8988T (cell line): ENCODE data around the gene FBXO38.

Experiments
- DNase-seq: peaks from one replicate; pipeline ENCODE4 v3.0.0; 2011

The FBXO38 gene, protein sequence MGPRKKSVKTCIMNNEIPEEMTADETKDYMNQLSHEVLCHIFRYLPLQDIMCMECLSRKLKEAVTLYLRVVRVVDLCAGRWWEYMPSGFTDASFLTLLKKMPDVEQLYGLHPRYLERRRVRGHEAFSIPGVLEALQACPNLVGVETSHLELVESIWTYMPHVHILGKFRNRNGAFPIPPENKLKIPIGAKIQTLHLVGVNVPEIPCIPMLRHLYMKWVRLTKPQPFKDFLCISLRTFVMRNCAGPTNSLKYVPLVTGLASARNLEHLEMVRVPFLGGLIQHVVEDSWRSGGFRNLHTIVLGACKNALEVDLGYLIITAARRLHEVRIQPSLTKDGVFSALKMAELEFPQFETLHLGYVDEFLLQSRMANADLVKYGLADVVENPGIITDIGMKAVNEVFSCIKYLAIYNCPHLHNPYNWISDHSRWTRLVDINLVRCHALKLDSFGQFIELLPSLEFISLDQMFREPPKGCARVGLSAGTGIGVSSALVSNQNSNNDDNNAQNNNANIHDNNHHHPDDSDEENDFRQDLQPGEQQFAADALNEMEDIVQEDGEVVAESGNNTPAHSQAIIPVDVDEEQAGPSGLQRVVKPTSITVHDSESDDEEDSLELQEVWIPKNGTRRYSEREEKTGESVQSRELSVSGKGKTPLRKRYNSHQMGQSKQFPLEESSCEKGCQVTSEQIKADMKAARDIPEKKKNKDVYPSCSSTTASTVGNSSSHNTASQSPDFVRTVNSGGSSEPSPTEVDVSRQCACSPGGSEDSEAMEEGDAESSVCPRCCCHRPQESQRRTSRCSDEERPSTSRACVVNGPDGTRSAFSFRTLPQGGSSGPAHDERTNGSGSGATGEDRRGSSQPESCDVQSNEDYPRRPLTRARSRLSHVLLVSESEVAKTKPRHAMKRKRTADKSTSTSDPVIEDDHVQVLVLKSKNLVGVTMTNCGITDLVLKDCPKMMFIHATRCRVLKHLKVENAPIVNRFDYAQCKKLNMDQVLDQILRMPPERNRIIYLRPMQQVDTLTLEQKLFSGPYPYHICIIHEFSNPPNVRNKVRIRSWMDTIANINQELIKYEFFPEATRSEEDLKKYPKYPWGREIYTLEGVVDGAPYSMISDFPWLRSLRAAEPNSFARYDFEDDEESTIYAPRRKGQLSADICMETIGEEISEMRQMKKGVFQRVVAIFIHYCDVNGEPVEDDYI

GRCh38 chr5:148383564-148384379 lies at the start of gene FBXO38:
FBXO38 (plus strand) TSS chr5:148383958; CDS start chr5:148394777, 10,819 bp downstream.
- DNase-seq: peak; percentile 63

DNA sequence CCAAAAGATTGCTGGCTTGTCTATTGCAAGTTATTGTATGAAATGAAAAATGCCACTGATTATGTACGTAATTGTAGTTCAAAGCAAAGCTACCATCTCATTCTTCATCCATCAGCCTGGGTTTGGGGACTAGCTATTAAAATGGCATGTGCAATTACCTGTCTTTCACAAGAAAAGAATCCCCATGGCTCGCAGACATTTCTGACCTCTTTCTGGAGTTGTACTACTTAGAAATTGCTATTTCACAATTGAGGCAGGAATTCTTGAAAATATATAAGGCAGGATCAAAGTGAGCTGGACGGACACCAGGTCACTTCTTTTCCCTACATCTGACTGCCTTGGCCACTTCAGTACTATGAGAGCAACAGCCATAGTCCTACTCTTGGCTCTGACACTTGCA lies 48.5 kb upstream of the FBXO38 start, which contains the start of gene SPINK9:
Gene SPINK9 (plus strand): TSS at position 301 of the 400 bp plus-strand sequence. CDS start 55 bp downstream, at position 356.
- no peak for DNase-seq

DNA sequence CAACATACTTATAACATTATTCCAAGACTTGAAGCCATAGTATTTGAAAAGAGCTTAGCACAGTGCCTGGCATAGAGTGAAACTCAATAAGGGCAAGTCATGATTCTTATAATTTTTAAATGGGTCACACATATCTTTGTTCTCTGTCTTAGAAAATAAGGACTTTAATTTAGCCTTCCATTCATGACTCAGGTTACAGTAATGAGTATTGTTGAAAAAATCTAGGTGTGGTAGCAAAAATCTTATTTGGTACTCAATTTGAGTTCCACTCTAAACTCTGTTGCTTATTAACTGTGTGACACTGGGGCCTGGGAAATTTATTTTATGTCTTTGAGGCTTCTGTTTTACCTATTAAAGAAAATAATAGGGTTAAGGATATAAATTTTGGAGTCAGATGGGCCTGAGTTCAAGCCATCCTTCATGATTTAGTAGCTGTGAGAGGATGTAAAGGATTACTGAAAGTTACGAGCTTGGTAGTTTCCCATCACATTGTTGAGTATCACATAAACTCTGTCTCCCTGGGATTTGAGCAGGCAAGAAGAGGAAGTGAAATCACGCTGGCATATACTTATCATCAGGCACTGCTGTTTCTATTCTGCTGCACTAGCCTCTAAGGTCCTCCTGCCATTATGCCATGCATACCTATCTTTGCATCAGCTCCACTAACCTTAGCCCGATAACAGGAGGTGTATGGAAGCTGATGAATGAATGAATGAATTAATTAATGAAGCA lies 46.9 kb upstream of the FBXO38 start:
- no peak for DNase-seq

- DNase-seq: no peak
Observed at GRCh38 chr5:148342371-148343045, 41.2 kb upstream of the FBXO38 start.

GRCh38 chr5:148343046-148343407 lies 40.7 kb upstream of the FBXO38 start:
- no peak for DNase-seq

DNA sequence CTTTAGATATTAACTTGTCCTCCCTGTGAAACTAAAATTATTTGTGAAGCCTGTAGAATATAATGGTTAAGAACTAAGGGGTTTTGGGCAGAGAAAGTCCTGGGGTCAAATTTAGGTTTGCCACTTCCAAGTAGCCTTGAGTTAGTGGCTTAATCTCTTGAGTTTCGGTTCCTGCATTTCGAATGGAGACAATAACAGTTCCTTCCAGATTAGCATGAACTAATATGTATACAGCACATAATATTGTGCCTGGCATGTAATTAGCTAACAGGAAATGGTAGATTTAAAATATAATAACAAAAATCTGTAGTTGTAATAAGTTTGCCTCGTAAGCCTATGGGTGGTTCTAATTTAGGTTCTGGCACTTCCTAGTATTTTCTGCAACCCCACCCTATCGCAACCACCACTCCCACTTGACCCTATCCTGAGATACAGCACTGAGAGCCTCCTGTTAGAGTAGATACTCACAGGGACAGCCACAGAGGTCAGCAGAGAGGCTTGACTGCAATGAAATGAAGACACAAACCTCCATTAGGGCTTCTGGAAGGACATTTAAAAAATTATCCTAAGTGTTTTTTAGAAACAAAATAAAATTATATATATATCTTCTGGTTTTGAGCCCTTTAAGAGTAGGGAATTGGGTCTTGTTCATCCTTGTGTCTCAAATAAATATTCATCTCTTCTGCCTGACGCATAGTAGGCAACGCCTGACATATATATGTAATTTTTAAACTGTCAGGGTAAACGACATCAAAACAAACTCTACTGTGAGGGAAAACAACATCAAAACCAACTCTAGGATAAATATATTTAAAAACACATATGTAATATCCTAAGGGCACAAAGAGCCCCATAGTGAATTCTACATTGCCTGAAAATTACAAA lies 39.9 kb upstream of the FBXO38 start:
- no peak for DNase-seq

GRCh38 chr5:148347706-148348105 lies 36.1 kb upstream of the FBXO38 start:
- DNase-seq: no peak

DNA sequence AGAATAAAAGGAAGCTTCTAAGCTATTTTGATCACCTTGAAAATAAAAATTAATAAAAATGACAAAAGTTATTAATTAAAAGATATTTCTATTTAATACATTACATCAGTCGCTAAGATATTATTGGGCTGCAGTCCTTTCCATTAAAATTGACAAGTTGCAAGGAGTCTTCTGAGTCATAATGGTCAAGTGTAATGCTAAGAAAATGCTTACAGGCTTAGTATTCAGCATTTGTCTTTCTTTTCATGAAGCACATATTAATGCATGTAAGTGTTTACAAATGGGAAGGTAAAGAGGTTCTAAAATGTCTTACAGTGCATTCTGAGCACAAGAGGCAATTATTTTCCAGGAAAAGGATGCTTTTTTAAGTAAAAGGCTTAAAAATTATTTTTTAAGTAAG lies 31.1 kb upstream of the FBXO38 start:
- DNase-seq: no peak

DNA sequence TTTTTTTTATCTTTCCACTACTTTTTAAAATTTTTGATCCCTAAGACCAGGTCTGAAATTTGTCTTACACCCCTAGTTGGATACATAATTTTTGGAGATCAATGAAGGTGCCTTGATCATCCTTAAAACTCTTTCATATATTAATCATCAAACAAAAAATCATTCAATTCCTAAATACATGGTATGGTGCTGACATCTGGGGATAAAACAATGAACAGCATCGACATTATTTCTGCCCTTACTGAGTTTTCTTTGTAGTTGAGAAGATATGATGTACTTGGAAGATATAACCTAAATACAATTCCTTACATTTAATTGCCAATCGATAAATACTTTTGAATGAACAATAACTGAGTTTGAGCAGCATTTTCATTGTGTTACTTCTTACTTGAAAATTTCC lies 30.1 kb upstream of the FBXO38 start:
- no peak for DNase-seq

DNA sequence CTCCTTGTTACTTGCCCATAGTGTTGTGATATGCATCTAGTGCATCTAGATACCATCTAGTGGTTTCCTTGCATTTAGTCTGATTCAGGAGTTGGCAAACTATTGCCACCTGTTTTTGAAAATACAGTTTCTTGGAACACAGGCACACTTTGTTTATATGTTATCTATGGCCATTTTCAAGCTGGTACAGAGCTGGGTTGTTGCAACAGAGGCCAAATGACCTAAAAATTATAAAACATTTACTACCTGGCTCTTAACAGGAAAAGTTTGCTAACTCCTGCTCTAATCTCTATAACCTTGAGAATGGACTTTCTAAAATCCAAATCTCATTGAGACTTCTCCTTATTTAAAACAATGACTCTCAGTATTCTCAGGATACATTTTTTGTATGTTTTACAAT lies 19.4 kb upstream of the FBXO38 start:
- no peak for DNase-seq

- DNase-seq: no peak
Observed at GRCh38 chr5:148368299-148368698, 15.5 kb upstream of the FBXO38 start.

DNA sequence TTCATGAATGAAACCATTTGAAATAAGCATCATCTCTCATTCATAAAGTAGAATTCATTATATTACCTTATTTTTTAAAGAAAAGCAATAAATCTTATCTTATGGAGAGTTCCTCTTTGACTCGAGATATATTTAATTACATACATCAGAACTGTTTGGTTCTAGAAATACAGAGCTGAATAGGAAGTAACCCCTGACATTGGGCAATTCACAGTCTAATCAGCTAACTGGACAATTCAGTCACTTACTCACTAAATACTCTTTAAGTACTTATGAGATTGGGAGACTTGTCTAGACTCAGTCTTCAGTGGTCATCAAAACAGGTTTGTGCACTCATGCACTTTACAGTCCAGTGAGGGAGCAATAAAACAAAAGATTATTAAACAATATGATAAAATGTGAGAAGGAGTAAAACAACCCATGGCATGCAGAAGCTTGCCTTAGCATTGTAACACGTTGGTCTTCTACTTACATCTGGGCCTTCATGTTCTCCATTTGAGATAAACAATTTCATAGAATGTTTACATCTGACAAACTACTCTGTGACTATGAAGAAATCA lies 11.5 kb upstream of the FBXO38 start:
- no peak for DNase-seq

- no peak for DNase-seq
Observed at GRCh38 chr5:148372893-148373292, 10.9 kb upstream of the FBXO38 start.

DNA sequence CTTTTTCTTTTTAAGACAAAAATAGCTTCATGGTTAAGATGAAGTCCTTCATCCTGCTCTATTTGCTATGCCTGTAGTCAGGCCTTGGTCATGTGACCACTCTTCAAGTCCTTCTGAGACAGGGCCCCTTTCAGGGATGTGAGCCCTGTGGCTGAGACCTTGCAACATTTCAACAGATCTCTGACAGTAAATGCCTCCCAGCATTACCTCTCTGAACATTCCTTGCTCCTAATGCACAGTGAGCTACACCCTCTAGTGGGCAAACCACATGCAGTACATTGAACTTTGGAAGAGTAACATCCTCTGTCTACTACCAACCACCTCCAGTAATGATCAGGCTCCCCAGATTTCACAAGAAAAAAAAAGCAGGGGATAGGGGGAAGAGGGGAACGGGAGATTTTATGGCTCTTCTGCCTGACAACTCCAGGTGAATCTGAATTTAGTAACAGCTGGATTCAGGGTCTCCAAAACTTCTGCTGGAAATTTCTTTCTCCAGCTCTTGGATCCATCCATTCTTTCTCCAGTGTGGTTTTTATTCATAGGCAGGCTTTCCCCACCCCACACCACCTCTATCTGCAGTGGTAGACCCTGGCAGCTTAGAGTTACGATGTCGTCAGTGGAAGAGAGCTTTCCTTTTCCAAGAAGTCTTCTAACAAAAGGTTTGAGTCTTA lies 8.9 kb upstream of the FBXO38 start:
- DNase-seq: no peak

DNA sequence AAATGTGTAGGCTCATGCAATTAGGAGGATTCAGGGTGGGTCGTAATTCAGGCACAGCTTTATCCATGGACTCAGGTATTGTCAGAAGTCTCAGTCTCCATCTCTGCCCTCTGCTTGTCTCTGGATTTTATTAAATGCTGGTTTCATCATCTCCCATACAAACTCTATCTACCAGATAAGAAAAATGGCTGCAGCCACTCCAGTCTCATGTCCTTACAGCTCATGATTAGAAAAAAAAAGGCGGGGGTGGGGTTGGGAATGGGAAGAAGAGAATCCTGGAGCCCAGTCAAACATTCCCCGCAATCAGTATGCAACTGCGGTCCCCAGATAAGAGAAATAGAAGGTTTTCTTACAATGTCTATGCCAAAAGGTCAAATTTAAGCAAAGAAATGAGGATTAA lies 7.6 kb upstream of the FBXO38 start:
- DNase-seq: no peak

DNA sequence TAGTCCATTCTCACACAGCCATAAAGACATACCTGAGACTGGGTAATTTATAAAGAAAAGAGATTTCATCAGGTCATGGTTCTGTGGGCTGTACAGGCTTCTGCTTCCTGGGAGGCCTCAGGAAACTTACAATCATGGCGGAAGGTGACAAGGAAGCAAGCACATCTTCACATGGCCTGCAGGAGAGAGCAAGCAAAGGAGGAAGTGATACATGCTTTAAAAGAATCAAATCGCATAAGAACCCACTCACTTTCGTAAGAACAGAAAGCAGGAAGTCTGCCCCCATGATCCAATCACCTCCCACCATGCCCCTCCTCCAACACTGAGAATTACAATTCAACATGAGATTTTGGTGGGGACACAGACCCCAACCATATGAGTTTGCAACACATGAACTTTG lies 5.1 kb upstream of the FBXO38 start:
- no peak for DNase-seq

DNA sequence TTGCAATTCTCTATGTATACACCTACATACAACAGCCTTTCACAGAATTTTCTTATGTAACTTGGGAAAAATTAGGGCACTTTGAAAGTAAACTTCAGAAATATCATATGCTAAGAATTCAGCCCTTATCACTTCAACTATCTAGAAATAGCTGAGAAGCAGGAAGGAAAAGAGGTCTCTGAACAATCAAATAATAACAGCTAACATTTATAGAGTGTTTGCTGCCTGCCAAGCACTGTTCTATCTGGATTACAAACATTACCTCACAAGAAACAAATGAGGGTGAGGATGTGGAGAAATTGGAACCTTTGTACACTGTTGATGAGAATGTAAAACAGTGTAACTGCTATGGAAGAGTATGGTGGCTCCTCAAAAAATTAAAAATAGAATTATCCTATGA lies 4.4 kb upstream of the FBXO38 start:
- no peak for DNase-seq

- DNase-seq: no peak
Observed at GRCh38 chr5:148381906-148382305, 1.9 kb upstream of the FBXO38 start.

DNA sequence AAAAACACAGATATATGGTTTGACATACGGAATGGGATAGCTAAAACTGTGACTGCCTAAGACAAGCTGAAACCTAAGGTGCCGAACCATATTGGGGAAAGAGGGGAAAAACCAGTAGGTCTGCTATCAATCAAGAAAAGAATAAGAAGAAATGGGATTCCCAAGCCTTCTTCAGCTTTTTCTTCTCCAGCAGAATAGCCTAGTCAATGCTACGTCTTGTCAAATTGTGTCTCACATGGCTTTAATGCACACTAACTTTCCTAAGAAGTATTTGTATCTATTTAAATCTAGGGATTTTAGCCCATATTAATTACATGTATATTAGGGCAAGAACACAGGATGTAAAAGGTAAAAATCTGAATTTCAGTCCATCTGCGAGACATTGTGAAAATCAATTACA lies 797 bp upstream of the FBXO38 start:
- no peak for DNase-seq
